ENCODE measurements around the gene RPL36AL.

DNA sequence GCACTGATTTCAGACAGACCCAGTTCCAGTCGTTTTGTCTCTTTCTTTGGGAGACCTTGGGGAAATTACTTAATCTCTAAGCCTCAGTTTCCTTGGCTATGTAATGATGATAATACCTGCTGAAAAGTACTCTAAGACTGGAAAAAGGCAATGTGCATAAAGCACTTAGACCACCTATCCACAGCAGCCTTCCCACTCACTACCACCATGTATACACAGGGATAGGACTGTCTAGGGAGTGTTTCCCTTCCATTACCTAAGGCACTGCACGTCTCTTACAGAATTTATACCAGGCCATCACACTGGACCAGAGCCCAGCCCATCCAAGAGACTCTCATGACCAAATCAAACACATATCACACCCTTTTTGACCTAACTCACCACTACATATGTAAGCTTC is 40.6 kb downstream of the RPL36AL start:
- TF ChIP-seq POLR2AphosphoS5 (IDR thresholded peaks at IDR 0.05; ENCODE audit: borderline replicate concordance, low read depth, low read length) (no peak), EZH2 (IDR thresholded peaks at IDR 0.05) (no peak)
